Measurements from ENCODE around the gene JARID2. TPM values are rescaled to one million over a fixed set of nuclear protein-coding genes. Genes with fewer than 3 reads are reported as not detected.

JARID2 gene
- polyA plus RNA-seq, 1 donor: 16.2 TPM

GRCh38 chr6:15555101-15556038, 309.5 kb downstream of the JARID2 start:
- DNase-seq: no peak

GRCh38 chr6:15556711-15557110, 310.8 kb downstream of the JARID2 start:
- no peak for DNase-seq

- DNase-seq: no peak
These were observed 311.3 kb downstream of the JARID2 start for GRCh38 chr6:15557174-15557573.

- no peak for DNase-seq
These were observed 314.8 kb downstream of the JARID2 start for GRCh38 chr6:15560713-15561112.

GRCh38 chr6:15561447-15562199, 315.8 kb downstream of the JARID2 start:
- no peak for DNase-seq

- DNase-seq: no peak
These were observed 317.1 kb downstream of the JARID2 start for GRCh38 chr6:15562977-15563376.

GRCh38 chr6:15569035-15569995, 323.4 kb downstream of the JARID2 start:
- DNase-seq: no peak

GRCh38 chr6:15570171-15570570, 324.3 kb downstream of the JARID2 start:
- DNase-seq: no peak

Measured in hindlimb muscle (tissue), 1 donor.